HepG2 (cell line): ENCODE results near the gene GLUD1.

ENCODE experiments used
- ETV6 ChIP-seq: sonication (generic); formaldehyde crosslinking; conservative IDR thresholded peaks from 2 replicates; pipeline ENCODE4 v1.4.0; 2020; ENCODE audit warnings: missing genetic modification reagents
- MTA3 ChIP-seq: sonication (generic); formaldehyde crosslinking; IDR thresholded peaks from 2 replicates; pipeline ENCODE4 v1.4.0; 2020; ENCODE audit warnings: missing genetic modification reagents
- TRIM24 ChIP-seq: sonication (generic); formaldehyde crosslinking; IDR thresholded peaks from 2 replicates; pipeline ENCODE4 v1.8.0; 2022; ENCODE audit warnings: mild to moderate bottlenecking, missing genetic modification reagents
- U2AF2 ChIP-seq: fragments of 200-400 bp; formaldehyde crosslinking; IDR thresholded peaks from 2 replicates; pipeline ENCODE4 v1.6.1; 2017; ENCODE audit warnings: low read depth, mild to moderate bottlenecking, low read length
- ZBTB10 ChIP-seq: sonication (generic); formaldehyde crosslinking; IDR thresholded peaks from 2 replicates; pipeline ENCODE4 v1.4.0; 2020; ENCODE audit warnings: missing genetic modification reagents, borderline replicate concordance

DNA sequence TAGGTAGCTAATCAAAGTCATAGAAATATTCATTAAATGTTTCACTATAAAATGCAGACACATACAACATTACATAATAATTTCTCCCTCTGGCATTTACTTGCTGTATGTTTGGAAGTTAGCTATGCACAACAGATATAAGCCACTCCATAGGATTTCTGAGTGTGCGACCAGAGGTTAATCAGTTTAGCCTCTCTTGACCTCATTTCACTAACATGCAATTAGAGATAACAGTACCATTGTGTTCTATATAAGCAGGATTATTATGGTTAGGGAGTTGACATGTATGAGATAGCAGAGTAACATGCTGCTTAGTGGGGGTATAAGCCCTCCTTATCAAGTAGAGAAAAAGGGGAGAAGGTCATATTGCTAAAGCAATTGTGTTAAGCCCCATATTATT, 26.4 kb downstream of the GLUD1 start:
- TF ChIP-seq MTA3 (CRISPR knock-in tag) (no peak), U2AF2 (no peak), ZBTB10 (no peak), TRIM24 (CRISPR knock-in tag) (no peak), ETV6 (CRISPR knock-in tag) (no peak)
